ENCODE data around the gene FOXL2. TPM values are rescaled to one million over a fixed set of nuclear protein-coding genes. Genes with fewer than 3 reads are reported as not detected.

The FOXL2 gene
- total and polyA plus RNA-seq, 10 of the 15 experiments (the other 5 are each of a cell fraction or from before 2014, with no cell fraction given), result not detected

DNA sequence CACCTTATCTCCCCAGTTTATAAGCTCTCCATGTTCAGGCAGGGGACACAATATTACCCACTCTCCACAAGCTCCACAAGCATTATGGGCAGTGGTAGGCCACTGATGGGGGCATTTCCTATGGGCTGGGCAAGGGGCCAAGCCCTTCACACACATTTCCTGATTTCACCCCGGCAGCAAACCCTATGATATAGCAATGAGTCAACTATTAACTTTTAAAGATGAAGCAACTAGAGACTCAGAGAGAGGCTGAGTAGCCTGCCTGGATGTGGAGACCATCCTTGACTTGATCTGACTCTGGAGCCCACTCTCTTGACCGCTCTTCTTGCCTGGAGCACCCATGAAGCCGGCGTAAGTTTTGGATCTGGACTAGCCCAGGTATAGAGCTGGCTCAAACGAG, 27.5 kb upstream of the FOXL2 start (continued):
- TF ChIP-seq, protein P1, sequence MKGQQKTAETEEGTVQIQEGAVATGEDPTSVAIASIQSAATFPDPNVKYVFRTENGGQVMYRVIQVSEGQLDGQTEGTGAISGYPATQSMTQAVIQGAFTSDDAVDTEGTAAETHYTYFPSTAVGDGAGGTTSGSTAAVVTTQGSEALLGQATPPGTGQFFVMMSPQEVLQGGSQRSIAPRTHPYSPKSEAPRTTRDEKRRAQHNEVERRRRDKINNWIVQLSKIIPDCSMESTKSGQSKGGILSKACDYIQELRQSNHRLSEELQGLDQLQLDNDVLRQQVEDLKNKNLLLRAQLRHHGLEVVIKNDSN (IDR thresholded peaks at IDR 0.05; ENCODE audit: borderline replicate concordance, extremely low read length, insufficient read depth, low read depth, low read length), result no peak
- no peak for TF ChIP-seq ASH2L (IDR thresholded peaks at IDR 0.05; ENCODE audit: borderline replicate concordance, low read depth)
- TF ChIP-seq ZSCAN29 (IDR thresholded peaks at IDR 0.05), result no peak
- no peak for TF ChIP-seq PAX5 (IDR thresholded peaks at IDR 0.05; ENCODE audit: borderline replicate concordance, low read depth, low read length)
- TF ChIP-seq TCF3 (IDR thresholded peaks at IDR 0.05; ENCODE audit: borderline replicate concordance, insufficient read depth, low read depth, low read length), result no peak
- no peak for TF ChIP-seq JUNB (IDR thresholded peaks at IDR 0.05)
- TF ChIP-seq, protein P2, sequence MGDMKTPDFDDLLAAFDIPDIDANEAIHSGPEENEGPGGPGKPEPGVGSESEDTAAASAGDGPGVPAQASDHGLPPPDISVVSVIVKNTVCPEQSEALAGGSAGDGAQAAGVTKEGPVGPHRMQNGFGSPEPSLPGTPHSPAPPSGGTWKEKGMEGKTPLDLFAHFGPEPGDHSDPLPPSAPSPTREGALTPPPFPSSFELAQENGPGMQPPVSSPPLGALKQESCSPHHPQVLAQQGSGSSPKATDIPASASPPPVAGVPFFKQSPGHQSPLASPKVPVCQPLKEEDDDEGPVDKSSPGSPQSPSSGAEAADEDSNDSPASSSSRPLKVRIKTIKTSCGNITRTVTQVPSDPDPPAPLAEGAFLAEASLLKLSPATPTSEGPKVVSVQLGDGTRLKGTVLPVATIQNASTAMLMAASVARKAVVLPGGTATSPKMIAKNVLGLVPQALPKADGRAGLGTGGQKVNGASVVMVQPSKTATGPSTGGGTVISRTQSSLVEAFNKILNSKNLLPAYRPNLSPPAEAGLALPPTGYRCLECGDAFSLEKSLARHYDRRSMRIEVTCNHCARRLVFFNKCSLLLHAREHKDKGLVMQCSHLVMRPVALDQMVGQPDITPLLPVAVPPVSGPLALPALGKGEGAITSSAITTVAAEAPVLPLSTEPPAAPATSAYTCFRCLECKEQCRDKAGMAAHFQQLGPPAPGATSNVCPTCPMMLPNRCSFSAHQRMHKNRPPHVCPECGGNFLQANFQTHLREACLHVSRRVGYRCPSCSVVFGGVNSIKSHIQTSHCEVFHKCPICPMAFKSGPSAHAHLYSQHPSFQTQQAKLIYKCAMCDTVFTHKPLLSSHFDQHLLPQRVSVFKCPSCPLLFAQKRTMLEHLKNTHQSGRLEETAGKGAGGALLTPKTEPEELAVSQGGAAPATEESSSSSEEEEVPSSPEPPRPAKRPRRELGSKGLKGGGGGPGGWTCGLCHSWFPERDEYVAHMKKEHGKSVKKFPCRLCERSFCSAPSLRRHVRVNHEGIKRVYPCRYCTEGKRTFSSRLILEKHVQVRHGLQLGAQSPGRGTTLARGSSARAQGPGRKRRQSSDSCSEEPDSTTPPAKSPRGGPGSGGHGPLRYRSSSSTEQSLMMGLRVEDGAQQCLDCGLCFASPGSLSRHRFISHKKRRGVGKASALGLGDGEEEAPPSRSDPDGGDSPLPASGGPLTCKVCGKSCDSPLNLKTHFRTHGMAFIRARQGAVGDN (IDR thresholded peaks at IDR 0.05), result no peak
- TF ChIP-seq CBX3 (IDR thresholded peaks at IDR 0.05; ENCODE audit: borderline replicate concordance, low read depth), result no peak
- TF ChIP-seq SMAD1 (IDR thresholded peaks at IDR 0.05; ENCODE audit: low read depth, partially characterized antibody), result no peak
